Measurements from ENCODE around the gene DUSP7. TPM values are rescaled to one million over a fixed set of nuclear protein-coding genes. Genes with fewer than 3 reads are reported as not detected.

DUSP7 gene
- polyA plus RNA-seq, 1 experiment, result 17.8 TPM

DNA sequence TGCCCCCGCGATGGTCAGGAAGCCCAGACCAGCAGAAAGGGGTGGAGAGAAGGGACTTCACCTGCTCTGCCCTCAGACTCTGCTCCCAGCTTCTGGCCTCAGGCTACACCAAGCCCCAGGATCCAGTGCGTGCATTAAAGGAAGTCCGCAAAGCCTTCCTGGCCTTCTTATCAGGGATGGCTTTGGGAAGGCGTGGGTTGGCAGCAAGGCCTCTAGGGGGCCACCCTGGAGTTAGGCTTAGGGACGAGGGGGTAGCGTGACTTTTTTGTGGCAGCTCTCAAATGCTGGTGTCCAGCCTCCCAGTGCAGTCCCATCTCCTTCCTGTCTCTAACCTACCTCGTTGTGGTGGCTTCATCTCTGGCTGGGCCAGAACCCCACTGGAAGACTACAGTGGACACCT, 41.8 kb downstream of the DUSP7 start:
- no peak overlapping the region for H3K4me3 ChIP-seq (ENCODE audit: low read depth, low read length)
- no peak for DNase-seq (ENCODE audit: low read depth, low spot score)
- H3K9me3 ChIP-seq (ENCODE audit: control insufficient read depth, insufficient read depth, low read length), result no peaks in the 10 kb centered on the region; the same call in 1 of the 2 replicates
- no peak overlapping the region for H3K27ac ChIP-seq (ENCODE audit: low read depth, low read length)
- POLR2A ChIA-PET, result no interaction called here
- H3K27me3 ChIP-seq (ENCODE audit: control insufficient read depth, insufficient read depth, low read length), result peaks cover 3% of the 10 kb centered on the region
- TF ChIP-seq, protein P1, sequence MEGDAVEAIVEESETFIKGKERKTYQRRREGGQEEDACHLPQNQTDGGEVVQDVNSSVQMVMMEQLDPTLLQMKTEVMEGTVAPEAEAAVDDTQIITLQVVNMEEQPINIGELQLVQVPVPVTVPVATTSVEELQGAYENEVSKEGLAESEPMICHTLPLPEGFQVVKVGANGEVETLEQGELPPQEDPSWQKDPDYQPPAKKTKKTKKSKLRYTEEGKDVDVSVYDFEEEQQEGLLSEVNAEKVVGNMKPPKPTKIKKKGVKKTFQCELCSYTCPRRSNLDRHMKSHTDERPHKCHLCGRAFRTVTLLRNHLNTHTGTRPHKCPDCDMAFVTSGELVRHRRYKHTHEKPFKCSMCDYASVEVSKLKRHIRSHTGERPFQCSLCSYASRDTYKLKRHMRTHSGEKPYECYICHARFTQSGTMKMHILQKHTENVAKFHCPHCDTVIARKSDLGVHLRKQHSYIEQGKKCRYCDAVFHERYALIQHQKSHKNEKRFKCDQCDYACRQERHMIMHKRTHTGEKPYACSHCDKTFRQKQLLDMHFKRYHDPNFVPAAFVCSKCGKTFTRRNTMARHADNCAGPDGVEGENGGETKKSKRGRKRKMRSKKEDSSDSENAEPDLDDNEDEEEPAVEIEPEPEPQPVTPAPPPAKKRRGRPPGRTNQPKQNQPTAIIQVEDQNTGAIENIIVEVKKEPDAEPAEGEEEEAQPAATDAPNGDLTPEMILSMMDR (IDR thresholded peaks at IDR 0.05; ENCODE audit: low read depth, low read length), result peak; percentile 39
- CTCF ChIA-PET, result interaction anchor here (1.0 to 2.3 kb wide), 4 partner anchors 9 to 26 kb away, joined by 3 to 6 read pairs (median 4); no protein-coding TSS in a partner anchor

DNA sequence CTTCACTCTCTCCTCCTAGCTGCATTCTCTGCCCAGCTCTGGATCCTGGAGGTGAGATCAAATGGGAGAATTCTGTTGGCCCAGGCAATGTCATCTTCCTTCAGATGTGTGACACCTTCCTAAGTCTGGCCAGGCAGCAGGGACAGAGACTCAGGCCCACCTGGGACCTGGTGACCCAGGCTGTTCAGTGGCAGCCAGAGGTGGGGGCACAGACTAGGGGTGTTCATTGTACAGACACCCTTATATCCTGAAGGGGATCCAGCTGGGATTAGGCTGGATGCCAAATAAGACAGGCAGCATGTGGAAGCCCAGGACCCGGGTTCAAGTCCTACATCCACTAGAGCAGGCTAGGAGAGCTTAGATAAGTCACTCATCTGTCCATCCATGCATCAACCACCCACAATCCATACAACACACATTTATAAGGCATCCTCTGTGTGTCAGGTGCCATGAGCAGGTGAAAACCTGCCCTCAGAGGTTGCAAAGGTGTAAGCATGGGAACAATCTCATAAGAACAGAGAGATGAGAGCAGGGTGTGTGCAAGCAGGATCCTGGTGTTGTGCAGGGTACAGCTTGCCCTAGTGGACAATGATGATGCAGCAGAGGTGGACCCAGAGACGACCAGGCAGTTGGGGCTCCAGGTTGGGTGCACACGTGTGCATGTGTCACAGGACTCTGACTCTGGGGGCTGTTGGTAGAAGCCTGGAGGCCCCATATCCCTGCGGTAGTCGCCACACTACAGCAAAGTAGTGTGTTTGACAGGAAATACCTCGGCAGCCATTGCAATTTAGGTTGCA, 42.4 kb downstream of the DUSP7 start:
- Histone ChIP-seq H3K4me3 (ENCODE audit: low read depth, low read length) (no peak overlapping the region), H3K27me3 (ENCODE audit: control insufficient read depth, insufficient read depth, low read length) (peaks cover 3% of the 10 kb centered on the region), H3K9me3 (ENCODE audit: control insufficient read depth, insufficient read depth, low read length) (no peaks in the 10 kb centered on the region; the same call in 1 of the 2 replicates), H3K27ac (ENCODE audit: low read depth, low read length) (no peak overlapping the region)
- CTCF ChIA-PET, result interaction anchor here (1.0 to 2.3 kb wide), 5 partner anchors 10 to 131 kb away, joined by 3 to 6 read pairs (median 4); no protein-coding TSS in a partner anchor
- DNase-seq (ENCODE audit: low read depth, low spot score), result no peak
- POLR2A ChIA-PET, result no interaction called here
- TF ChIP-seq, protein P1 (IDR thresholded peaks at IDR 0.05; ENCODE audit: low read depth, low read length), result no peak

DNA sequence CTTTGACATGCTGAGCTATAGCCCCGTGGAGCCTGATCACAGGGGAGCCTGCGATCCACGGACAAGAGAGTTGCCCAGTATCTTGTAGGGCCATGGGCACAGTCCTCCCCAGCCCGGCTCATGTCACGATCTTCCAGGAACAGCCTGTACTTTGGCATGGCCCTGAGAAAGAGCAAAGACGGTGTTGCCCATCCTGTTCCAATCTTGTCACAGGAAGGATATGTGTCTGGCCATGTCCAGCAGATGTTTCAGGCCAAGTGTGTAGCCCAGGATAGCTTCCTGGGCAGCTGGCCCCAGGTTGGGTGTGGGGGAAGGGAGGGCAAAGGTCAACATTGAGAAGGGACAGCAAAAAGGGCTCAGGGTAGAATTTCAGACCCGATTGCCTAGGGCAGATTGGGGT, 43.7 kb downstream of the DUSP7 start:
- ChIA-PET CTCF (interaction anchor here (1.4 to 1.7 kb wide), 2 partner anchors 10 to 109 kb away, joined by 3 to 5 read pairs; no protein-coding TSS in a partner anchor), POLR2A (interaction anchor here (0.8 kb wide), 1 partner anchor 17 kb away, joined by 3 read pairs; the partner anchor contains the start of gene RPL29)
- H3K27ac ChIP-seq (ENCODE audit: low read depth, low read length), result no peak overlapping the region
- H3K27me3 ChIP-seq (ENCODE audit: control insufficient read depth, insufficient read depth, low read length), result peaks cover 3% of the 10 kb centered on the region
- no peak overlapping the region for H3K4me3 ChIP-seq (ENCODE audit: low read depth, low read length)
- no peak for DNase-seq (ENCODE audit: low read depth, low spot score)
- H3K9me3 ChIP-seq (ENCODE audit: control insufficient read depth, insufficient read depth, low read length), result no peaks in the 10 kb centered on the region
- TF ChIP-seq, protein P1 (IDR thresholded peaks at IDR 0.05; ENCODE audit: low read depth, low read length), result no peak

DNA sequence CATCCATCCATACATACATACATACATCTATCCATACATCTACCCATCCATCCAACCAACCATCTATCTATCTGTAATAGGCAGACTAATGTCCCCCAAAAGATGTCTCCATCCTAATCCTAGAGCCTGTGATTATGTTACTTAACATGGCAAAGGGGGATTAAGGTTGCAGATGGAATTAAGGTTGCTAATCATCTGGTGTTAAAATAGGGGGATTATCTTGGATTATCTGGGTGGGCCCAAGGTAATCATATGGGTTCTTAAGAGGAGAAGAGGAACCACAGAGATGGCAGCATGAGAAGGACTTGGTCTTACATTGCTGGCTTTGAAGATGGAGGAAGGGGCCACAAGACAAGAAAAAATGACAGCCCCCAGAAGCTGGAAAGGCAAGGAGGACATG, 45.9 kb downstream of the DUSP7 start:
- peaks cover 3% of the 10 kb centered on the region for H3K27me3 ChIP-seq (ENCODE audit: control insufficient read depth, insufficient read depth, low read length)
- TF ChIP-seq, protein P1 (IDR thresholded peaks at IDR 0.05; ENCODE audit: low read depth, low read length), result no peak
- POLR2A ChIA-PET, result no interaction called here
- CTCF ChIA-PET, result no interaction called here
- DNase-seq (ENCODE audit: low read depth, low spot score), result no peak
- no peak overlapping the region for H3K27ac ChIP-seq (ENCODE audit: low read depth, low read length)
- H3K9me3 ChIP-seq (ENCODE audit: control insufficient read depth, insufficient read depth, low read length), result no peaks in the 10 kb centered on the region
- no peak overlapping the region for H3K4me3 ChIP-seq (ENCODE audit: low read depth, low read length)

DNA sequence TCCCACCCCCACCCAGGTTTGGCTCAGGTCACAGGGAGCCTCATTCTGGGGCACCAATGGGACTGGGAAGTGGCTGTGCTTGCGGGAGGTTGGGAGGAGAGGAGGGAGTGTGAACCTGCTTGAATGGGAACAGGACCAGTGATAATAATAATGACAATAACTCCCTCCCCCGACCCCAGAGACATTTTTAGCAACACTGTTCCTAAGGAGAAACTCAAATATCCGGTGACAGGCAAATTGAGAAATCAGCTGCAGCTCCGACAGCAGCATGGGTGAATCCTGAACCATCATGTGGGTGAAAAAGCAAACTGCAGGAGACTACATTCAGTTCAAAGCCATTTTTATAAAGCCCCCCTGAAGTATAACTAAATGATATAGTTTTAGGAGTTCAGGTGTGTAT, 49.1 kb downstream of the DUSP7 start:
- Histone ChIP-seq H3K4me3 (ENCODE audit: low read depth, low read length) (no peak overlapping the region), H3K27ac (ENCODE audit: low read depth, low read length) (no peak overlapping the region), H3K27me3 (ENCODE audit: control insufficient read depth, insufficient read depth, low read length) (peaks cover 5% of the 10 kb centered on the region), H3K9me3 (ENCODE audit: control insufficient read depth, insufficient read depth, low read length) (no peaks in the 10 kb centered on the region)
- POLR2A ChIA-PET, result interaction anchor here (0.6 kb wide), 1 partner anchor 12 kb away, joined by 4 read pairs; the partner anchor contains the start of gene RPL29
- TF ChIP-seq, protein P1 (IDR thresholded peaks at IDR 0.05; ENCODE audit: low read depth, low read length), result no peak
- no peak for DNase-seq (ENCODE audit: low read depth, low spot score)
- CTCF ChIA-PET, result interaction anchor here (7.4 kb wide), 2 partner anchors 114 to 140 kb away, joined by 138 to 142 read pairs; no protein-coding TSS in a partner anchor

Data from AG04450 (cell line).